K562 (cell line): ENCODE data around the gene ALG12. TPM values are rescaled to one million over a fixed set of nuclear protein-coding genes. Genes with fewer than 3 reads are reported as not detected.

ENCODE experiments used
- FOXP1 ChIP-seq: sonication (generic); formaldehyde crosslinking; IDR thresholded peaks from 2 replicates; pipeline ENCODE4 v1.8.0; 2022; ENCODE audit warnings: mild to moderate bottlenecking, missing genetic modification reagents
- KLF1 ChIP-seq: fragments of 450-650 bp; IDR thresholded peaks from 2 replicates; pipeline ENCODE4 v1.6.1; 2016; ENCODE audit warnings: missing genetic modification characterization, missing compliant biosample characterization
- PTRF ChIP-seq: fragments of 450-650 bp; IDR thresholded peaks from 2 replicates; pipeline ENCODE4 v1.6.1; 2016; ENCODE audit warnings: mild to moderate bottlenecking, missing genetic modification characterization, missing compliant biosample characterization
- ZC3H11A ChIP-seq: IDR thresholded peaks from 2 replicates; pipeline ENCODE4 v1.6.1; 2012; ENCODE audit warnings: low read depth, low read length, improper control_type of control experiment
- polyA plus RNA-seq, 8 experiments: library from polyadenylated mRNA; depleted of rRNA in 4 of 8; stranded (reverse) in 5 of 8; unstranded in 3 of 8; fragments of >200 nt; fragmentation: Nextera tagmentation in 2 of 8; fragmentation: Illumina TruSeq in 1 of 8; extraction: Ambion mirVana in 2 of 8; extraction: Trizol in 1 of 8; gene quantifications; 2 replicates each; pipeline versions ENCODE4 v1.2.1 to v1.2.3, GENCODE V29; 2011 to 2014; ENCODE audit warnings: inconsistent platforms in 1 of 8, missing spikeins in 1 of 8
- total RNA-seq, 7 experiments: library from RNA; depleted of rRNA in 6 of 7; stranded (reverse); fragments of >200 nt in 6 of 7; fragmentation: Illumina TruSeq in 2 of 7; extraction: Trizol in 2 of 7; gene quantifications; 2 replicates each; pipeline versions ENCODE4 v1.2.1 to v1.2.3, GENCODE V29; 2011 to 2021; ENCODE audit warnings: low replicate concordance in 1 of 7
- TF ChIP-seq, protein P1 (sequence below): fragments of 450-650 bp; IDR thresholded peaks from 2 replicates; pipeline ENCODE4 v1.6.1; 2016; ENCODE audit warnings: low read depth
- TF ChIP-seq, protein P2 (sequence below): sonication (generic); formaldehyde crosslinking; IDR thresholded peaks from 2 replicates; pipeline ENCODE4 v1.9.0; 2022; ENCODE audit warnings: mild to moderate bottlenecking, missing genetic modification reagents
- TF ChIP-seq, protein P3 (sequence below): fragments of 150-350 bp; conservative IDR thresholded peaks from 2 replicates; pipeline ENCODE4 v1.6.1; 2014; ENCODE audit warnings: low read length
- TF ChIP-seq, protein P4 (sequence below): fragments of 250-450 bp; sonication (Bioruptor Pico); IDR thresholded peaks from 2 replicates; pipeline ENCODE4 v1.4.0; 2020; ENCODE audit warnings: mild to moderate bottlenecking, moderate library complexity

Gene ALG12
- total and polyA plus RNA-seq, 9 of the 15 experiments (the other 6 are each of a cell fraction or from before 2014, with no cell fraction given), result 0.20 to 8.5 (median 3.4) TPM

DNA sequence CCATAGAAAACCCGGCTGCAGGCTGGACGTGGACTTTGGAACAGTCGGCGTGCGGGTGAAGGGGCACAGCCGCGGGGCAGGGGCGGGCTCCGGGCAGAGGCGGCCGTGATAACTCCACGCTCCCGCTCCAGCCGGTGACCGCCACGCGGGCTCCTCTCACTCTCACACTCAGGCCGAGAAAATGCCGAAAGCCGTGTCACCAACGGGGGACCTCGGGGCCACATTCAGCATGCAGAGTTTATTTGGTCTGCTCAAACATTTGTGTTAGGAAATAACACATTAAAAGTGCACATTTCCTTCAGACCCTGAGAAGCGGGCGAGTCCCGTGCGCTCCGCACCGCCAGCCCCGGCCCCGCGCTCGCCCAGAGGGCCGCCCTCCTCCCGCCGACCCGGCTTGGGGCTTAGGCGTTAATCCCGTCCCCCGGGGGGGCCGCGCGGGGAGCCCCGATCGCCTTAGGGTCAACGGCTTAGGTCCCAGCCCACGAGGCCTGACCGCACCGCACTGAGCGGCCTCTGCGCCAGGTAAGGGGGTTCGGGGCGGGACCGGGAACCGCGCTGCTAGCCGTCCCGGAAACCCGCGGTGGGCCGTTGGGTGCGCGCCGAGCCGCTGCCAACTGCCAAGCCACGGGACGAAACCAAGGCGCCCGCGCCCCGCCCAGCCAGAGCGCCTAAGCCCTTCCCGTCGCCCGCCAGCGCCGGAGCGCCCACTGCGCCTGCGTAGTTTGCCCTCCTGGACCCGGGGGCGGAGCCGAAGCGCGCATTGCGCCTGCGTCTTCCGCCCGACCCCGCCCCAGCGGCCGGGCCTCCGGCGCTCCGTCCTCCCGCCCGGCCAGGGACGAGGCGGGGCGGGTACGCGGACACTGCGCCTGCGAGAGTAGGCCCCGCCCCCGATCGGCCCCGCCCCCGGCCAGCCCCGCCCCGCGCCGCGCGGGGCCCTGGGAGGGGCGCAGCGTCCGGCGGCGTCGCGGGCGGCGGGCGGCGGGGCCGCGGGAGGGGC, 65.0 kb downstream of the ALG12 start, which contains the start of gene ZBED4 (continued):
- TF ChIP-seq, protein P1, sequence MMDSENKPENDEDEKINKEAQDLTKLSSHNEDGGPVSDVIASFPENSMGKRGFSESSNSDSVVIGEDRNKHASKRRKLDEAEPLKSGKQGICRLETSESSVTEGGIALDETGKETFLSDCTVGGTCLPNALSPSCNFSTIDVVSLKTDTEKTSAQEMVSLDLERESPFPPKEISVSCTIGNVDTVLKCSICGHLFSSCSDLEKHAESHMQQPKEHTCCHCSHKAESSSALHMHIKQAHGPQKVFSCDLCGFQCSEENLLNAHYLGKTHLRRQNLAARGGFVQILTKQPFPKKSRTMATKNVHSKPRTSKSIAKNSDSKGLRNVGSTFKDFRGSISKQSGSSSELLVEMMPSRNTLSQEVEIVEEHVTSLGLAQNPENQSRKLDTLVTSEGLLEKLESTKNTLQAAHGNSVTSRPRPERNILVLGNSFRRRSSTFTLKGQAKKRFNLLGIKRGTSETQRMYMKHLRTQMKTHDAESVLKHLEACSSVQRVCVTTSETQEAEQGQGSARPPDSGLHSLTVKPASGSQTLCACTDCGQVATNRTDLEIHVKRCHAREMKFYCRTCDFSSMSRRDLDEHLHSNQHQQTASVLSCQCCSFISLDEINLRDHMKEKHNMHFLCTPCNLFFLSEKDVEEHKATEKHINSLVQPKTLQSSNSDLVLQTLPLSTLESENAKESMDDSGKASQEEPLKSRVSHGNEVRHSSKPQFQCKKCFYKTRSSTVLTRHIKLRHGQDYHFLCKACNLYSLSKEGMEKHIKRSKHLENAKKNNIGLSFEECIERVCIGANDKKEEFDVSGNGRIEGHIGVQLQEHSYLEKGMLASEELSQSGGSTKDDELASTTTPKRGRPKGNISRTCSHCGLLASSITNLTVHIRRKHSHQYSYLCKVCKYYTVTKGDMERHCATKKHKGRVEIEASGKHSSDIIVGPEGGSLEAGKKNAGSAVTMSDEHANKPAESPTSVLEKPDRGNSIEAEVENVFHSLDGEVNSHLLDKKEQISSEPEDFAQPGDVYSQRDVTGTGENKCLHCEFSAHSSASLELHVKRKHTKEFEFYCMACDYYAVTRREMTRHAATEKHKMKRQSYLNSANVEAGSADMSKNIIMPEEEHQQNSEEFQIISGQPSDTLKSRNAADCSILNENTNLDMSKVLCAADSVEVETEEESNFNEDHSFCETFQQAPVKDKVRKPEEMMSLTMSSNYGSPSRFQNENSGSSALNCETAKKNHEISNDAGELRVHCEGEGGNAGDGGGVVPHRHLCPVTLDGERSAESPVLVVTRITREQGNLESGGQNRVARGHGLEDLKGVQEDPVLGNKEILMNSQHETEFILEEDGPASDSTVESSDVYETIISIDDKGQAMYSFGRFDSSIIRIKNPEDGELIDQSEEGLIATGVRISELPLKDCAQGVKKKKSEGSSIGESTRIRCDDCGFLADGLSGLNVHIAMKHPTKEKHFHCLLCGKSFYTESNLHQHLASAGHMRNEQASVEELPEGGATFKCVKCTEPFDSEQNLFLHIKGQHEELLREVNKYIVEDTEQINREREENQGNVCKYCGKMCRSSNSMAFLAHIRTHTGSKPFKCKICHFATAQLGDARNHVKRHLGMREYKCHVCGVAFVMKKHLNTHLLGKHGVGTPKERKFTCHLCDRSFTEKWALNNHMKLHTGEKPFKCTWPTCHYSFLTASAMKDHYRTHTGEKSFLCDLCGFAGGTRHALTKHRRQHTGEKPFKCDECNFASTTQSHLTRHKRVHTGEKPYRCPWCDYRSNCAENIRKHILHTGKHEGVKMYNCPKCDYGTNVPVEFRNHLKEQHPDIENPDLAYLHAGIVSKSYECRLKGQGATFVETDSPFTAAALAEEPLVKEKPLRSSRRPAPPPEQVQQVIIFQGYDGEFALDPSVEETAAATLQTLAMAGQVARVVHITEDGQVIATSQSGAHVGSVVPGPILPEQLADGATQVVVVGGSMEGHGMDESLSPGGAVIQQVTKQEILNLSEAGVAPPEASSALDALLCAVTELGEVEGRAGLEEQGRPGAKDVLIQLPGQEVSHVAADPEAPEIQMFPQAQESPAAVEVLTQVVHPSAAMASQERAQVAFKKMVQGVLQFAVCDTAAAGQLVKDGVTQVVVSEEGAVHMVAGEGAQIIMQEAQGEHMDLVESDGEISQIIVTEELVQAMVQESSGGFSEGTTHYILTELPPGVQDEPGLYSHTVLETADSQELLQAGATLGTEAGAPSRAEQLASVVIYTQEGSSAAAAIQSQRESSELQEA, result peak; percentile 18; the same call in 1 of the 2 replicates
- TF ChIP-seq, protein P2, sequence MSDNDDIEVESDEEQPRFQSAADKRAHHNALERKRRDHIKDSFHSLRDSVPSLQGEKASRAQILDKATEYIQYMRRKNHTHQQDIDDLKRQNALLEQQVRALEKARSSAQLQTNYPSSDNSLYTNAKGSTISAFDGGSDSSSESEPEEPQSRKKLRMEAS (CRISPR knock-in tag), result peak; percentile 85
- 0 out of 2 replicates have a peak, but pooled peaks have one; percentile 38 for TF ChIP-seq KLF1 (tag)
- TF ChIP-seq, protein P3, sequence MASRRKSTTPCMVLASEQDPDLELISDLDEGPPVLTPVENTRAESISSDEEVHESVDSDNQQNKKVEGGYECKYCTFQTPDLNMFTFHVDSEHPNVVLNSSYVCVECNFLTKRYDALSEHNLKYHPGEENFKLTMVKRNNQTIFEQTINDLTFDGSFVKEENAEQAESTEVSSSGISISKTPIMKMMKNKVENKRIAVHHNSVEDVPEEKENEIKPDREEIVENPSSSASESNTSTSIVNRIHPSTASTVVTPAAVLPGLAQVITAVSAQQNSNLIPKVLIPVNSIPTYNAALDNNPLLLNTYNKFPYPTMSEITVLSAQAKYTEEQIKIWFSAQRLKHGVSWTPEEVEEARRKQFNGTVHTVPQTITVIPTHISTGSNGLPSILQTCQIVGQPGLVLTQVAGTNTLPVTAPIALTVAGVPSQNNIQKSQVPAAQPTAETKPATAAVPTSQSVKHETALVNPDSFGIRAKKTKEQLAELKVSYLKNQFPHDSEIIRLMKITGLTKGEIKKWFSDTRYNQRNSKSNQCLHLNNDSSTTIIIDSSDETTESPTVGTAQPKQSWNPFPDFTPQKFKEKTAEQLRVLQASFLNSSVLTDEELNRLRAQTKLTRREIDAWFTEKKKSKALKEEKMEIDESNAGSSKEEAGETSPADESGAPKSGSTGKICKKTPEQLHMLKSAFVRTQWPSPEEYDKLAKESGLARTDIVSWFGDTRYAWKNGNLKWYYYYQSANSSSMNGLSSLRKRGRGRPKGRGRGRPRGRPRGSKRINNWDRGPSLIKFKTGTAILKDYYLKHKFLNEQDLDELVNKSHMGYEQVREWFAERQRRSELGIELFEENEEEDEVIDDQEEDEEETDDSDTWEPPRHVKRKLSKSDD, result no peak
- peak; percentile 42; the same call in 1 of the 2 replicates for TF ChIP-seq FOXP1 (CRISPR knock-in tag)
- TF ChIP-seq, protein P4, sequence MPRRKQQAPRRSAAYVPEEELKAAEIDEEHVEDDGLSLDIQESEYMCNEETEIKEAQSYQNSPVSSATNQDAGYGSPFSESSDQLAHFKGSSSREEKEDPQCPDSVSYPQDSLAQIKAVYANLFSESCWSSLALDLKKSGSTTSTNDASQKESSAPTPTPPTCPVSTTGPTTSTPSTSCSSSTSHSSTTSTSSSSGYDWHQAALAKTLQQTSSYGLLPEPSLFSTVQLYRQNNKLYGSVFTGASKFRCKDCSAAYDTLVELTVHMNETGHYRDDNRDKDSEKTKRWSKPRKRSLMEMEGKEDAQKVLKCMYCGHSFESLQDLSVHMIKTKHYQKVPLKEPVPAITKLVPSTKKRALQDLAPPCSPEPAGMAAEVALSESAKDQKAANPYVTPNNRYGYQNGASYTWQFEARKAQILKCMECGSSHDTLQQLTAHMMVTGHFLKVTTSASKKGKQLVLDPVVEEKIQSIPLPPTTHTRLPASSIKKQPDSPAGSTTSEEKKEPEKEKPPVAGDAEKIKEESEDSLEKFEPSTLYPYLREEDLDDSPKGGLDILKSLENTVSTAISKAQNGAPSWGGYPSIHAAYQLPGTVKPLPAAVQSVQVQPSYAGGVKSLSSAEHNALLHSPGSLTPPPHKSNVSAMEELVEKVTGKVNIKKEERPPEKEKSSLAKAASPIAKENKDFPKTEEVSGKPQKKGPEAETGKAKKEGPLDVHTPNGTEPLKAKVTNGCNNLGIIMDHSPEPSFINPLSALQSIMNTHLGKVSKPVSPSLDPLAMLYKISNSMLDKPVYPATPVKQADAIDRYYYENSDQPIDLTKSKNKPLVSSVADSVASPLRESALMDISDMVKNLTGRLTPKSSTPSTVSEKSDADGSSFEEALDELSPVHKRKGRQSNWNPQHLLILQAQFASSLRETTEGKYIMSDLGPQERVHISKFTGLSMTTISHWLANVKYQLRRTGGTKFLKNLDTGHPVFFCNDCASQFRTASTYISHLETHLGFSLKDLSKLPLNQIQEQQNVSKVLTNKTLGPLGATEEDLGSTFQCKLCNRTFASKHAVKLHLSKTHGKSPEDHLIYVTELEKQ (CRISPR knock-in tag), result no peak
- no peak for TF ChIP-seq PTRF (tag)
- no peak for TF ChIP-seq ZC3H11A
